CD4-positive, alpha-beta T cell (primary cell): ENCODE data around the gene CHPT1. TPM values are rescaled to one million over a fixed set of nuclear protein-coding genes. Genes with fewer than 3 reads are reported as not detected.

ENCODE experiments used
- ATAC-seq: fragments of 200-7000 bp; cut with Tn5 transposase; one replicate; pipeline ENCODE4 v1.10.0; 2022; ENCODE audit warnings: mild to moderate bottlenecking; ENCODE audit not compliant: poor library complexity
- CTCF ChIA-PET: fragments of 350-600 bp; sonication (Branson Sonifier 250); formaldehyde crosslinking; loops from one replicate; lab custom pipeline; 2021; ENCODE audit warnings: antibody characterized with exemption, inconsistent platforms; lab: Charles Lee
- POLR2A ChIA-PET: fragments of 350-600 bp; sonication (Branson Sonifier 250); formaldehyde crosslinking; loops from one replicate; lab custom pipeline; 2021; ENCODE audit warnings: antibody characterized with exemption, inconsistent platforms; lab: Charles Lee
- DNase-seq, 14 experiments: peaks; one replicate each; pipeline ENCODE4 v3.0.0-alpha.2; 2013 to 2020; ENCODE audit warnings: mixed read lengths in 2 of 14
- H3K27ac ChIP-seq, 2 donors: one replicate each; pipeline versions ENCODE4 v1.5.1 to v1.7.0; 2013; ENCODE audit warnings: low read length in 2 of 2, low read depth in 1 of 2, mild to moderate bottlenecking in 1 of 2
- H3K27me3 ChIP-seq, 2 experiments: 1 replicate in 1 of 2; 2 replicates in 1 of 2; pipeline versions ENCODE4 v1.6.1 to v1.7.0; 2013; ENCODE audit warnings: low read length in 2 of 2, control low read depth in 1 of 2, mild to moderate bottlenecking in 1 of 2, moderate library complexity in 1 of 2; ENCODE audit not compliant: insufficient read depth in 2 of 2, control insufficient read depth in 1 of 2
- H3K36me3 ChIP-seq: one replicate; pipeline ENCODE4 v1.6.1; 2013; ENCODE audit warnings: low read length, control low read depth; ENCODE audit not compliant: insufficient read depth
- H3K4me1 ChIP-seq: one replicate; pipeline ENCODE4 v1.6.1; 2013; ENCODE audit warnings: low read length, control low read depth; ENCODE audit not compliant: insufficient read depth
- H3K4me3 ChIP-seq: one replicate; pipeline ENCODE4 v1.5.1; 2013; ENCODE audit warnings: mild to moderate bottlenecking, low read length, moderate library complexity
- H3K9me3 ChIP-seq, 2 experiments: 1 replicate in 1 of 2; 2 replicates in 1 of 2; pipeline versions ENCODE4 v1.6.1 to v1.7.0; 2013; ENCODE audit warnings: low read length in 2 of 2, mild to moderate bottlenecking in 2 of 2, control low read depth in 1 of 2, moderate library complexity in 1 of 2; ENCODE audit not compliant: control insufficient read depth in 1 of 2, insufficient read depth in 1 of 2
- H3K27ac Mint-ChIP-seq: one replicate; pipeline ENCODE4 v1.8.0; 2020; ENCODE audit warnings: mixed read lengths
- H3K27me3 Mint-ChIP-seq: one replicate; pipeline ENCODE4 v1.8.0; 2021; ENCODE audit warnings: mixed read lengths
- H3K36me3 Mint-ChIP-seq: one replicate; pipeline ENCODE4 v1.8.0; 2021; ENCODE audit warnings: low read depth, mixed read lengths
- H3K4me1 Mint-ChIP-seq: one replicate; pipeline ENCODE4 v1.8.0; 2021; ENCODE audit warnings: low read depth, mixed read lengths
- H3K4me3 Mint-ChIP-seq: one replicate; pipeline ENCODE4 v1.8.0; 2020; ENCODE audit warnings: mild to moderate bottlenecking, mixed read lengths
- H3K9me3 Mint-ChIP-seq: one replicate; pipeline ENCODE4 v1.8.0; 2020; ENCODE audit warnings: mixed read lengths
- CTCF ChIP-seq: fragments of 200-600 bp; IDR thresholded peaks from one replicate; pipeline ENCODE4 v1.8.0; 2022; ENCODE audit warnings: antibody characterized with exemption, mild to moderate bottlenecking
- intact Hi-C, 2 experiments: fragments of 100-400 bp; cut with DNase I in 1 of 2; cut with micrococcal nuclease in 1 of 2; formaldehyde crosslinking; loops; one replicate each; pipeline versions ENCODE4 v1.15.1 to v1.9.0; 2023 to 2025; cut with DNase I, micrococcal nuclease
- total RNA-seq, 174 experiments: library from RNA in 2 of 174; stranded (reverse) in 2 of 174; gene quantifications; one replicate each; pipeline ENCODE4 v1.2.3 and lab custom pipeline; 2021 to 2026

CHPT1 gene
- total RNA-seq, 2 experiments from 2014 or later = 10.8 to 11.9 TPM

- DNase-seq (no peak), ATAC-seq (no peak)
- H3K4me1 ChIP-seq = no peaks in the 10 kb centered on the region
- no peak overlapping the region for H3K27ac Mint-ChIP-seq
- intact Hi-C loops = no loop called here
- H3K36me3 ChIP-seq = no peaks in the 10 kb centered on the region
- H3K4me1 Mint-ChIP-seq = peaks cover 2% of the 10 kb centered on the region
- H3K27me3 Mint-ChIP-seq = peaks cover 4% of the 10 kb centered on the region
- ChIA-PET POLR2A (no interaction called here), CTCF (no interaction called here)
- H3K27me3 ChIP-seq = no peaks in the 10 kb centered on the region
- no peaks in the 10 kb centered on the region for H3K9me3 Mint-ChIP-seq
- no peak for TF ChIP-seq CTCF
- H3K36me3 Mint-ChIP-seq = no peaks in the 10 kb centered on the region
- no peak overlapping the region for H3K4me3 Mint-ChIP-seq
- H3K4me3 ChIP-seq = no peak overlapping the region
- H3K9me3 ChIP-seq = no peaks in the 10 kb centered on the region
- H3K27ac ChIP-seq = no peak overlapping the region
Measured at GRCh38 chr12:101664992-101665391, 32.4 kb upstream of the CHPT1 start.

- H3K4me3 ChIP-seq = no peak overlapping the region
- H3K4me1 ChIP-seq = peaks cover 7% of the 10 kb centered on the region
- no peaks in the 10 kb centered on the region for H3K27me3 ChIP-seq
- H3K9me3 Mint-ChIP-seq = no peaks in the 10 kb centered on the region
- peaks cover 4% of the 10 kb centered on the region for H3K27me3 Mint-ChIP-seq
- no peaks in the 10 kb centered on the region for H3K36me3 ChIP-seq
- peaks cover 13% of the 10 kb centered on the region for H3K4me1 Mint-ChIP-seq
- ATAC-seq = no peak
- no peaks in the 10 kb centered on the region for H3K9me3 ChIP-seq
- no peak overlapping the region for H3K27ac Mint-ChIP-seq
- H3K4me3 Mint-ChIP-seq = no peak overlapping the region
- CTCF ChIA-PET = interaction anchor here (0.6 kb wide), 1 partner anchor 93 kb away, joined by 3 read pairs; no protein-coding TSS in a partner anchor
- H3K27ac ChIP-seq = no peak overlapping the region
- intact Hi-C loops = no loop called here
- POLR2A ChIA-PET = no interaction called here
- H3K36me3 Mint-ChIP-seq = no peaks in the 10 kb centered on the region
- TF ChIP-seq CTCF = no peak
- no peak for DNase-seq
Measured at GRCh38 chr12:101666052-101666728, 31.2 kb upstream of the CHPT1 start.

GRCh38 chr12:101667591-101667990 is 29.8 kb upstream of the CHPT1 start:
- Histone ChIP-seq H3K36me3 (no peaks in the 10 kb centered on the region), H3K9me3 (no peaks in the 10 kb centered on the region), H3K27me3 (no peaks in the 10 kb centered on the region), H3K27ac (no peak overlapping the region), H3K4me3 (no peak overlapping the region), H3K4me1 (peaks cover 18% of the 10 kb centered on the region)
- CTCF ChIA-PET = no interaction called here
- Mint-ChIP-seq H3K4me3 (no peak overlapping the region), H3K4me1 (peaks cover 26% of the 10 kb centered on the region), H3K36me3 (no peaks in the 10 kb centered on the region), H3K27ac (no peak overlapping the region), H3K9me3 (no peaks in the 10 kb centered on the region), H3K27me3 (peaks cover 4% of the 10 kb centered on the region)
- POLR2A ChIA-PET = no interaction called here
- TF ChIP-seq CTCF = no peak
- ATAC-seq (no peak), DNase-seq (no peak)
- intact Hi-C loops = no loop called here
